ENCODE data around the gene GRB10.
A peak's percentile ranks its signal among the peaks of the same experiment; 100 is the strongest.

GRB10 gene

DNA sequence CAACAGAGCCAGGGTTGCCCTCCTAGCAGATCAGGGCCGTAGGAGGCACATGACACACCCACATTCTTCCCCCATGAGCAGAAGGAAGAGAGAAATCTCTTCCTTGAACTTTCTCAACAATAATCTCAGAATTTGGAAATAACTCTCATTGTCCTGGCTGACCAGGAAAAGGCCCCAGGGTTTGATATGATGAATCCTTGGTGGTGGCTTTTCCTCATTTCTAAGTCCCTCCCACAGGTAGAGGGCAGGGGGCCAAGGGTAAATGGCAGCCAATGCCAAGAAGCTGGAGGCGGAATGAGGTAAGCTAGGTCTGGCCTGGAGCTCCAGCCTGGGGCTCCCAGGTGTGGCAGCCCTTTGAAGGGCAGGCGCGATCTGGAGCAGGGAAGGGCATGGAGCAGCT lies 67.8 kb downstream of the GRB10 start:
- DNase-seq: no peak

GRCh38 chr7:50713123-50713965 lies 69.4 kb downstream of the GRB10 start:
- no peak for DNase-seq

DNA sequence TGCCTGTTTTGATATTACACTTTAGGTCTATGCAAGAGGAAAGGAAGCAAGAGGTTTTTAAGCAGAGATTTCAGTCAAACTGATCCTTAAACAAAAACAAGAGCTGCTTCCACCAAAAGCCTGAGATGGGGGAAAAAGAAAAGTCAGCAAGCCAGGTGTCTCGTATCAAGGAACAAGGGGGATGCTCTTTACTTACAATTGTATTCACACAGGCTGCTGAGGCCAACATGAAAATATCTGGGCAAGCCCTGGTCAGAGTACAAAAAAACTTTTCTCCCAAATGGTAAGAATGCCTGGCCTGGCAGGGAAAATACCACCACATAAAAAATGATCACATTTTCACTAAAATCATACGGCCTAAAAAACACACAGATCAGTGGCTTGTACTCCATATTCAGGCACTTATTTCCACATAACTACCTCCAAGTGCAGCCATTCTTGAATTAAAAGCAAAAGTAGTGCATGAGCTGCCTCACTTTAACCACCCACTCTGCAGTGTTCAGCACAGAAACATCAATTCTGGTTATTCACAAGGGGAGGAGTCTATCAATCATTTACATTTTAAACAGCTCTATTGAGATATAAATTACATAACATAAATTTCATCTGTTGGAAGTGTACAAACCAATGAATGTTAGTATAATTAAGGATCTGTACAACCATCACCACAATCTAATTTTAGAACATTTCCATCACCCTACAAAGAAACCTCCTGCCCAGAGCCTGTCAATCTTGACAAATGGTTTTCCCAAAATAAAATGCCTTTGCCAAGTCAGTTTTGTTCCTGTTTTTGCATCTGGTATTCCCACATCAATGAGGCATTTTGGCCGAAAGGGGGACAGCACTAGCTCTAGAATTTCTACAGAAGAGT lies 70.2 kb downstream of the GRB10 start:
- no peak for DNase-seq

DNA sequence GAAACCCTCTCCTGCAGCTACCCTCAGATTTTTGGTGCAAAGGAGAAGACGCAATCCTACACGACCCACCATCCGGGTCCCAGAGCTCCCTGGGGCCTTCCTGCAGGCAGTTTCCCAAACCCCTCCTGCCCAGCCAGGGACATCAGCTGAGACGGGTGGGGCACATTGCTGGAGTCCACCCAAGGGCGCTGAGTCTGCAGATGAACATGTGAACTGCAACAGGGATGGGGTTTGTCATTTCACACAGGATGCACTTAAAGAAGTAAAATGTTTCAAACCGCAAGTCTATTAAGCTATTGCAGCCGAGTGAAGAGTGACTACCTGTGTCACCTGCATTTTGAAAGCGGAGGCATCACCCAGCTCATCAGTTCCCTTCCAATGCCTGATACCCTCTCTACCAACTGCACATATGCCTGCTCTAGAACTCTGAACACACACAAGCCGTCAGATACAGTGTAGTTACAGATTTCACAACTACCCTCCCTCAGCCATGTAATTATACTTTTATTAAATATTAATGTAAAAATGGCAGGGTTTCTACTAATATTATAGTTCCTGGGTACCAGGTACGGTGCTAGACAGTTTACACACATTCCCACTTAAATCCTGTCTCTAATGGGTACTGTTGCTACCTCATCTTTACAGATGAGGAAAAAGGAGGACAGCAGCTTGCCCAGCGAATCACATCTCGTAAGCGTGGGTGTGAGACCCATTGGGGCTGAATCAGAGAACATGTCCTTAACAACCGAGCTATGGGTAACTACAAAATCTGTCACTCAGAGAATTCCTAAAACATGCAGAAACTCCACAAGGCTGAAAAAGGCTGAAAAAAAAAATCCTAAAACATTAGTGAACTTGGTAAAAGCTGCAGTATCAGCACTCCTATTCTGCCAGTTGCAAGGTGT lies 71.2 kb downstream of the GRB10 start:
- DNase-seq: no peak

- no peak for DNase-seq
Observed at GRCh38 chr7:50710441-50711154, 72.1 kb downstream of the GRB10 start.

GRCh38 chr7:50709151-50709550 lies 73.5 kb downstream of the GRB10 start:
- no peak for DNase-seq

DNA sequence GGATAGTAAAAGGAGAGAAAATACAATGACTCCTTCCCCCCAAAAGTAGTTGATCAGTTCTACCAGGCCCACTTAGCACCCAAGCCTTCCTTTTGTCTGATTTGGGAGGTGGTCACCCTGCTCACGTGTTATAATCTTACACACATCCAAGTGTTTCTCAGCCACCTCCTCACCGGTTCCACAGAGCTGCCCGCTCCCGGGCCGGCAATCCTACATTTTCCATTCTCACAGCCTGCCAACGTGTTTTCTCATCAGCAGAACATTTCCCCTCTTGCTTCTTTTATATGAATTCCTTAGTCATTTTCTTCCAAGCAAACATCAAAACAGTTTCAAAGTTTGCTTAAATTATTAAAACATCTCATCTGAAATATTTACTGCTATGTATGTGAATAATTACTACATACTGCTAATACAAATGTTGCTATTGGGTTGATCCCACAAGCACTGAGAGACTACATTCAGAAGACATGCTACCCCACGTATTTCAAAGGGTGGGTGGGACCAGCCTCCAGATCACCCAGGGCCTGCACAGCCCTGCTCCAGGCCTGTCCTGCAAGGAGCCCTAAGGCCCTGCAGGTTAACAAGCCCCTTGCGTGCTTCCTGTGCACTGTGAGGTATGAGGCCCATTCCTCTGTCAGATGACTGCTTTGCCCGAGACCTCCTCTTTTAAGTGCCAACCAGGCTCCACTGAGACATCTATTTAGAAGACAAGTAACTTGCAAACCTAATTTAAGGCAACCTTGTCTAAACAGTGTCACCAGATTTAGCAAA lies 75.3 kb downstream of the GRB10 start:
- DNase-seq: no peak

GRCh38 chr7:50706469-50706937 lies 76.2 kb downstream of the GRB10 start:
- DNase-seq: no peak

GRCh38 chr7:50704844-50705243 lies 77.9 kb downstream of the GRB10 start:
- DNase-seq: no peak

- no peak for DNase-seq
Observed at GRCh38 chr7:50703654-50704053, 79.0 kb downstream of the GRB10 start.

DNA sequence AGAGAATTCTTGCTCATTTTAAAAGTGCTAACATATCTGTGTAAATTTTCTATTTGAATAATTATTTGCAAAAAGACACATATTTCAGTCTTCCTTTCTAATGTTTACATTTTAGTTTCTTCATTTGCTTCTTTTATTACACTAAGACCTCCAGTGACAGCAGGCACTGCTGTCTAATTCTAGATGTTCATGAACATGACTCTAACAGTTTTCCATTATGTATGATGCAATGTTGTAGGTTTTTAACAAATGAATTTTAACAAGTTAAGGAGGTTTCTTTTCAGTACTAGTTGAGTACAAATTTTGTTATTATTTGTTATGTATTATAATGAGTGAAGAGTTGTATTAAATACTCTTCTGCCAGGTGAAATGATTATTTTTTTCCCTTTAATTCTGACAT lies 83.6 kb downstream of the GRB10 start:
- no peak for DNase-seq

DNA sequence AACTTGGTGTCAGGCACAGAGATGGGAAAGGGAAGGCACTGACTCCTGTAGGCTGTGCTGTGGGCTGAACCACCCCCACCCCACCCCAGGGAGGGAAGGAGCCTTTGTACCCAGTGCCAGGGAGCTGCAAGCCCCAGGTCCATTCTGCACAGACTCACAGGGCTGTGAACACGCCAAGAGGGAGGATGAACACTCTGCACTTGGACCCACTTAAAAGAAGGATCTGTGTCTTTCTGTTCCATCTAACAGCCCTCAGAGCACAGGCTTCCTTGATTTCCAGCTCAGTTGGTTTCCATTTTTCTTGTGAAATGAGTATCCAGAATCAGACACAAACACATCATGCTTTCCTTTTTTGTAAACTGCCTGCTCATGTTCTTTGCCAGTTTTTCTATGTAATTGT lies 84.9 kb downstream of the GRB10 start:
- no peak for DNase-seq

GRCh38 chr7:50696810-50697582 lies 85.7 kb downstream of the GRB10 start:
- no peak for DNase-seq

DNA sequence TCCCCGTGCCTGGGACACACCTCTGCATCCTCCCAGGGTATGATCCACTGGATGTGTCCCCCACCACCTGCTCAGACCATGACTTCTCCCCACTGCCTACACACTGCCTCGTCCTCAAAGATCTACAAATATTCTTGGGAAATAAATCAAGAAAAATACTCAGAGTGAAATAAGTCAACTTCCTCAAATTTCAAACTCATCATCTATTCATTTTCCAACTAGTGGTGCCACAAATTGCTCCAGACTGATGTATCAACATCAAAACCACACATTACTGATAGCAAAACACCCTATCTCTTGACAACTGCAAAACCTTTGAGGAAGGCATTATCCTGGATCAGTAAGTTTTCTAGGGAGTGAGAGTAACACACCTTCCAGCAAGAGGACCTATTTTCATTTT lies 87.7 kb downstream of the GRB10 start:
- DNase-seq: peak; percentile 64

- DNase-seq: no peak
Observed at GRCh38 chr7:50693455-50694130, 89.1 kb downstream of the GRB10 start.

GRCh38 chr7:50690541-50691011 lies 92.1 kb downstream of the GRB10 start:
- no peak for DNase-seq

GRCh38 chr7:50688226-50688590 lies 94.5 kb downstream of the GRB10 start:
- no peak for DNase-seq

DNA sequence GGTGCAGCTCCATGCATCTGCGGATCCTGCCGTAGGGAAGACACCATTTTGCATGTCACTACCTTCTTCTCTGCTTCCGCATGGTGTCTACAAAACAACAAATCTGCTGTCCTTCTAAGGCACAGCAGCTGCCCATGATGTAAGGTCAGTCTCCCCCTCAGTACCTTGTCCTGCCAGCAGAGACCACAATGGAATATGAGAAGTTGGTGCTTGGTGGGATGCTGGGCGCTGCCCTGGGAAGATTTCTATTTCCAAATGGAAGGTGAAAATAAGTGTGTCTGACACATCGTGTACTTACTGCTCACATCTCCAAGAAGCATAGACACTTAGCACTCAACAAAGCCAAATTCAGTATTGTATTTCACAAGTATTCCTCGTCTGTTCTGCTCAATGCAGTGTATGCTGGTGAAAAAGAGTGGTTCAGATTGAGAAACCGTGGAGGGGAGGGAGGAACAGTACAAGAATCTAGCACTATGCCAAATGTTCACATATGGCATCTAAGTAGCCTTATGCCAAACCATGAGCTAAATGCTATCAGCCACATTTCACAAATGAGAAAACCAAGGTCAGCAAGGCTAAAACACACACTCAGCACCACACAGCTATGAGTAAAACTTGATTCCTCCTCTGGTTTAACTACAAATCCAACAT lies 95.0 kb downstream of the GRB10 start:
- no peak for DNase-seq

DNA sequence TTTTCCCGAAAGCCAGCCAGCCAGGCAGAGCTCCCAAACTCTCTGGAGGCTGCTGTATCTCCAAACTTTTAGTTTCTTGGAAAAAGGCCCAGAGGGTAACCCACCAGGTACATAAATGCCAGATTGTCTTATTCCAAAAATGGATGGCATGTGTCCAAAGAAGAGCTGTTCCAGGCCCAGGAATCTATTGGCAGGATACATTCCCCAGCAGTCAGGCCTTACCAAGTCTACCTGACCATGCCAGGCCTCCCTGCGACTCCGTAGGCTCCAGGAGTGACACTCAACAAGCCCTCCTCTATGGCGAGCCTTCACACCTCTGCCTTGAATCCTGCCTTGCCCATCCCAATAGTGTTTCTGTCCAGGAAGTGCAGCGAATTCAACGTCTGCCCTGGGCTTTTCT lies 95.6 kb downstream of the GRB10 start:
- no peak for DNase-seq

Data from inflammatory macrophage treated with lipopolysaccharide for 4 hours (primary cell).